GM19035 (cell line): ENCODE measurements around the gene CCDC71L.

Experiments used
- ATAC-seq: cut with Tn5 transposase; IDR thresholded peaks from one replicate; pipeline ENCODE4 v1.9.1; 2021; ENCODE audit not compliant: unreplicated experiment

CCDC71L gene

DNA sequence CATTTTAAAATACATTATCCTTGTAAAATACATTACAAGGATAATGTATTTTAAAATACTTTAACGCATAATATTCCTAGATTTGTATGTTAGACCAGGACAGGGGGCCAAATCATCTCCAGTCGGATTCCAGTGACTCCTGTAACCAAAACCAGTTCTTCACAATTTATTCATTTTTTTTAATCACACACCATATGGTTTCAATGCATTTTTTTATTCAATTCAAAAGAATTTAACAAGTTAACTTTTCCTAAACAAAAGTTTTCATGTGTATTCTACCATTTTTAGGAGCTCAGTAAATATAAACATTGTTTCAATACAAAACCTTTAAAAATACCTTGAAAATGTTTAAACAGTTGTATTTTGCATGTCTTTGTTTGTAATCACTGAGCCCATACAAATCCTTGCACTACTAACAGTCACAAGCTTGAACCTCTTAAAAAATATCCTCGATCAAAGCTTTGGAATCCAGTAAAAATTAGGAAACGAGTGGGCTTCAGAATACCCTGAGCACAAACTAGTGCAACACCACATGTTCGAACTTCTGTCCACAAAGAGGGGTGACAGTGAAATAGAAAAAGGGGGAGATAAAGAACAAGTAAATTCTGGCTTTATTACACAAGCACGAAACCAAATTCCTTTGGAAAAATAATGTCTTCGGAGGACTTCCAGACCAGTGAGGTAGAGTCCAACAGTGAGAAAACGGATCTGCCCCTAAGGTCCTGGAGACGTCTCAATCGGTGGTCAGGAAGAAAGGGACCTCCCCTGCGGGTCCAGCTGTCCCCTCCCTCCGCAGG lies 1.6 kb downstream of the CCDC71L start:
- no peak for ATAC-seq

DNA sequence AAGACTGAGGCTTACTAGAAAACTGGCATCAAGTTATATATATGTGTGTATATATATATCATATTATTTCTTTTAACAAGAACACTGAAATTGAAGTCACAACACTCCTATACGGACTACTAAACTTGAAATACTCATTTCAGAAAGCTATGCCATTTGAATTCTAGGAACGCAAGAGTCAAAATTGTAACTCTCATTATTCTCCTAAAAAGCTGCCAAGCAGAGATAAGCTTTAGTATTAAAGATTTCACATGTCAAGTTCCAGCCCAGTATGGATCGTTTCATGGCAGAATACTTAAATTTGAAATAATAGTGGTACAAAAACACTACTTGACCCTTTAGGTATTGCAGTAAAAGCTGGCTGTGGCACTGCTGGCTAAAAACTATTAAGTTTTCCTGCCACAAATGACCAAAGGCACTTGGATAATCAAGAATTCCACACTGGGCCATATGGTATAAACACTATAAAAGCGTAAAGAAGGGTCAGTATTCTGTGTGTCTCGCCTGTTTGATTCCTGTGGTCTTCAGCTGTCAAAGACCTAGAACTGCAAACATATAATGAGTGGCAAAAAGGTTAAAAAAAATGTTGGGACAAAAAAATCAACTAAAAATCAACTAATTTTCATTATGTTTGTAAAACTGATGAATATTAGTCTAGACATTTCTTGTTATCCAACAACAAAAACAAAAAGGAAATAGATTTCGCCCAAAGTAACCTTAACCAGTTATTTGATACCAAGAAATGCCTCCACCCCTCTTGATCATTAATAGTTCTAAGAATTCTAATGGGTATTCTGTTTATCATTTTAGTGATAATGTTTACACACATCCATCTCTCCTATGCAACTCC lies 2.4 kb downstream of the CCDC71L start:
- no peak for ATAC-seq

DNA sequence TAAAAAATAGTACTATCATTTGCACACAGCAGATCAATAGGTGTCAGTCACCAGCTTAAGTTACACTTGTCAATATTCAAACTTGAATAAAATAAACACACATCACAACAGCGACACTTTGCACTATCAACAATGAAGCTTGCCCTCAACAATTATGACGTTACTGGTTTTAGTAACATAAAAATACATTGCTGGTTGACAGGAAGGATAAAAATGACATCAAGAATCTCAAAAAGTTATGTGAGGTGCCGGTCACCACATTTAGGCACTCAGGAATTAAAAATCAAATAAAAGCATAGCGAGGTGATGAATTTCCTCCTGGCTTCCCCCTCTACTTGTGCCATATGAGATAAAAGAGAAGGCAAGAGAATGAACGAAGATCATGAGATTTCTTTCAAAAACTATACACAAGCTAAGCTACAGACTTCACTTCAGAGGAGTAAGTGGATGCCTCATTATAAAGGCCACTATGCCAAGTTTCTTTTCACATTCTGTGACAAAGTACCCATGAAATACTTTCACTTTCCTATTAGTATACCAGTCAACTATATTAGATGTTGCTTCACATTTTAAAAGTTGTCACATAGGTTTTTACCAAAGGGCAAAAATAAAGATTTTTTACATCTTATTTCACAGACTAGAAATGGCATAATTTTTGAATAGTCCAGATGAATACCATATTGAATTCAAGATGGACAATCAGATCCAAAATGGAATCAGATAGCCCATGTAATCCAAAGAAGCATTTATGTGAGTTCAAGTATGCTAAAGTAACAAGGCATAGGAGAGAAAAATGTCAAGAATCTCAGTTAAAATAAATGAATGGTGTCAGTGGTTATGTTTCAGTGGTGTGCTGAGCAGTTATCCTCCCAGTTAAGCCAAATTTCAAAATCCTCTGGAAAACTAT lies 3.6 kb downstream of the CCDC71L start:
- no peak for ATAC-seq

DNA sequence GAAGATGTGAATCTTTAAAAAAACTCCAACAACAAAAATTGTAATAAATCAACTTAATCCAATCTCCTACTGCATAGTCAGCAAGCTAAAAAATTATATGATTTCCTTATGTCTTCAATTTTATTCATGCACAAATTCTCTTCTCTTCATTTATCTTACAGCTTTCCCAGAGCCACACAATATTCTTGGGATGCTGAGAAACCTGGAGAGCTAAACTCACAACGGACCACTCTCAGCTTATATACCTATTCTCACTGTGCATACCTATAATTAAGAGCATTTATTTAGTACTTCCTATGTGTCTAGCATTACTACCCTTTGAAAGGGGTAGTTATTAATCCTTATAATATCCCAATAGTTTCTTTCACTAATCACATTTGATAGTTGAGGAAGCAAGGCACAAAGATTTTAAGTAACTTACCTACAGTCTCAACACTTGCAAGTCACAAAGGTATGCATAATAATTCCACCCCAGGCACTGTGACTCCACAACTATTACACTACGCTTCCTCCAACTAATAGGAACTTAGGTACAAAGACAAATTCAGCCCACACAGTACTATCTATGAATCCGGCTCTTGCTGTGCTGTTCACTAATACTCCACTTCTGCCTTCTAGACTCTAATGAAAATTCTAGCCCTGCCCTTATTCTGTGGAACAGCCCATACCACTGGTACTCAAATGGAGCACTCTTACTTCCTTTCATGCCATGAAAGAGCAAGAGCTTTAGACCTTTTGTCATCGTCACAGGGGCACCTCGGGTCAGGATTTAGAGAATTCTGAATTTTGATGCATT lies 5.1 kb downstream of the CCDC71L start:
- no peak for ATAC-seq

DNA sequence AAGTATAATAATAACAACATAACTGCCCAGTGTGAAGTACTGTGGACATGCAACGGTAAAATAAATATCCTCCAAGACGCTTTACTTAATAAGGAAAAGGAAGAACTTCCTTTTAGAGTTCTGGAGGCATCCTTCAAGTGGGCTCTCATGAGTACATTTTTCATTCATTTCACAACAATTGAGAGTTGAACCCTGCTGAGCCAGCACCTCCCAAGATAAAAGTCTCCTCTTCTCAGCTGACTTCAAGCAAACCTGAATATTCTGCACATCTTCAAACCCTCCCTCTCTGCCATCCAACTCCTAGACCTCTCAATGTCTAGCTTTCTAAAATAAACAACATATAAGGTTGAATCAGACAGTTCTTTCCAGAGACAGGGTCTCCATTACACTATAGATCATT lies 7.5 kb downstream of the CCDC71L start:
- no peak for ATAC-seq

DNA sequence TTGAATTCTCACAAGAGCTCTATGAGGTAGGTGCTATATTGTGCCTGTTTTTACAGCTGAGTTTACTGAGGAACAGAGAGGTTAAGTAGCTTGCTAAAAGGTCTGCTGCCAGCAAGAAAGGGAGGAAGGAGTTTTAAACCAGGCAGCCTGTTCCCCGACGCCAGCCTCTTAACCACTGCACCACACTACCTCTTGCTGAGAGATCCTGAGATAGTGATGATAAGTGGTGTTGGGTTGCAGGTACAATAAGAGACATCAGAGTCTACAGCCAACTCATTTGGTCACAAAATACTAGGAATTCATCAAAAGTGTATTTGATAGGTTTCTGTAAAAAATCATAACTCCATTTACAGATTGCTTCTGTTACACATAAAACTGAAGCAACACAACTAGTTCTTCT lies 8.0 kb downstream of the CCDC71L start:
- ATAC-seq = no peak

DNA sequence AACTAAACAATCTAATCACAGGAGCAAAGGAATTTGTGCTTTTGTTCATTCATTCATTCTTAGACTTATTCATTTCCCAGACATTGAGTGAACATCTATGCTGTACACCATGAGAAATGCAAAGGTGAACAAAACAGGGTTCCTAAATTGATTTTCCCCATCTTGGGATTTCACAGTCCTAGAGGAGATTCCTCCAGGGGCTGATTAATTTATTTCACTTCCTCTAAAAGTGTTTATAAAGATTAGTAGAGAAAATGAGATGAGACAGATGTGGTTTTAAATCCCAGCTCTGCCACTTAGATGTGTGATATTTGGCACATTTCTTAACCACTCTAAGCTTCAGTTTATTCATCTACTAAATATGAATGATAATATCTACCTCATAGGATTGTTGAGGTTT lies 8.9 kb downstream of the CCDC71L start:
- ATAC-seq = no peak

DNA sequence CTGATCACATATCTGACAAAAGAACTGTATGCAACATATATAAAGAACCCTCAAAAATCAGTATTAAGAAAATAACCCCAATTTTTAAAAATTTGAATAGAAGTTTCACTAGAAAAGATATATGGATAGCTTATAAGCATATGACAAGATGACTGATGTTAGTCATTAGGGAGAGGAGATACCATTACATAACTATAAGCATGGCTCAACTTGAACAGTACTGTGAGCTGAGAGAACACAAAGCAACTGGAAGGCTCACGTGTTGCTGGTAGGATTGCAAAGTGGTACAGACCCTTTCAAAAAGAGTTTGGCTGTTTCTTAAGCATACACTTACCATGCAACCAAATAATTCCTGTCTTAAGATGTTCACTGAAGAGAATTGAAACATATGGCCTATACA lies 14.7 kb downstream of the CCDC71L start:
- no peak for ATAC-seq

DNA sequence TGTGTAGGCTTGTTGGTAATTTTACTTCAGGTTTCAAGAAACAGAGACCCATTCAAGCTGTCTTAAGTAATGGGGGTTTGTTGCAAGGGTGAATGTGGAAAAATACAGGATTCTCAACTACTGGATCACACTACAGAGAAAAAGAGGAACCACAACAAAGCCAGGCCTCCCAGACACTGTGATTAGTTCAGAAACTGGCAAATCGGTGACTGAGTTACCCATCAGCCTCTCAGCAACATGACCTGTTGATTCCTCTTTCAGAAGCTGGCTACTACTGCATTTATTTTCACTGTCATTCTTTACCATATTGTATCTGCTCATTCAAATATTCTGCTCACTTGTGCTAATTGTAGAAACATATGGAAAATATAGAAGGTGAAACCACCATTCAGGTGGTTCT lies 16.0 kb downstream of the CCDC71L start:
- ATAC-seq = no peak

DNA sequence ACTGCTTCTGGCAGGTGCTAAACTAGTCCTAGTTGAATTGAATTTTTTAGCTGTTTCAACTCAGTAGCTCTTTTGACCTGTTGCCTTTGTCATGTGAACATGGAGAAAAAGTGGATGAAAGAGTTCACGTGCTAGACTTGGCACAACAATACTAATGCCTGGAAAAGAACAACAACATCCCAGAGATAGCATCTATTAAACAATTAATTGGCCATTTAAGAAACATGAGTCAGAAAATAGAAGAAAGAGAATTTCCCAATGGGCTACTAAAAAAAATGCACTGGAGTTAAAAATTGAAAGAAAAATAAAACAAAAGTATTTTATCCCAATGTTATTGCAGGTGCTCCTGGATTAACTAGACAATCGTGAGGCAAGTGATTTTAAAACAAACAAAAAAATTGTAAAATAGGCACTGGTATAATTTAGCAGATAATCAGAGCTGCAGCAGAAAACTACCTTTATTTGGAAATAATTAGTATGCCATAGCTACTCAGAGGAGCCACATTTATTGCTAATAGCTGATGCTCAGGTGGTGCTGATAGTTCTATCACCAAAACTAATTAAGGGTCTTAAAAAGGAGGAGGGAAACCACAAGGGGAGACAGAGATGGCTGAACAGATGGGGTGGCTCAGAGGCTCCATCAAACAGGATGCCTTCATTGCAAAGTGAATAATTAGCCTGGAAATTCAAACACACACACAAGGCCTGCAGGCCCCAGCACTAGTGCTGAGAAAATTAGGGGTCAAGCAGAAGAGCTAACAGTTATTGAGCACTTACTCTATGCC lies 17.6 kb downstream of the CCDC71L start:
- ATAC-seq = no peak

DNA sequence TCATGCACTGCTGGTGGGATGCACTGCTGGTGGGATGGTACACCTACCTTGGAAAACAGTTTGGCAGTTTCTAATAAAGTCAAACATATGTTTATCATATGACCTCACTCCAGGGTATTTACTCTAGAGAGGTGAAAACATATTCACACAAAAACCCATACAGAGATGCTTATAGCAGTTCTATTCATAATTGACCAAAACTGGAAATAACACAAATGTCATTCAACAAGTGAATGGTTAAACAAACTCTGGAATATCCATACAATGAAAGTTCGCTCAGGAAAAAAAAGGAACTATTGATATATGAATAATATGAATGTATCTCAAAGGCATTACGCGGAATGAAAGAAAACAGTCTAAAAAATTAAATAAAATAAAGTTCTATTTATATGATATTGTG lies 19.5 kb downstream of the CCDC71L start:
- no peak for ATAC-seq

DNA sequence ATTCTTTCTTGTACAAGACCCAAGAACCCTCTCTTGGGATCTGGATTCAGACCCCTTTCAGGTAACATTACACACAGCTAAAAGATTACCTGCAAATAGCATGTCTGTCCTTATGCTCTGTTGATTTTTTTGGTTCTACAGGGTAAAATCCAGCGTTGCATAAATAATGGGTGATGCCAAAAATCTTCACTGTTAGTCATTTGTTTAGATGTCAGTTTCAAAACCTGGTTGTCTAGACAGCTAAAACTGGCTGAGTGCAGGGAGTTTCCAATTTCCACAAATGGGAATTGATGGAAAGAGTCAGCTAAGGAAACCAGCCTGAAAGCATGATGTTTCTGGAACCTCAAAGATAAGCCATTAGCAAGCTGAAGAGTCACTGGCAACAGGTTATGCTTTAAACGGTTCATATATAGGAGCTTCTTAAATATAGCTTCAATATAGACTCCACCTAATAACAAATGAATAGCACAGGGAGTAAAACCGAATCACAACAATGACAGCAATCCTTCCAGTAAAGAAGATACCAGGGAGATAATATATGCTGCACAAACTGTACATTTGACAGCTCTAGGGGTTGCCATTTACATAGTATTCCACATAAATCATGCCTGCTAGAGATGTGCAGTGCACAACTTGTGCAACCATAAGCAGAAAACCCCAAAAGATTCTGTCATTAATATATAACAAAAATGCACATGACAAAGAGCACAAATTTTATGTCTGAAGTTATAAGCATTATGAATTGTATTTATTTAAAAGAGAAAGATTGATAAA lies 20.4 kb downstream of the CCDC71L start:
- ATAC-seq = no peak

DNA sequence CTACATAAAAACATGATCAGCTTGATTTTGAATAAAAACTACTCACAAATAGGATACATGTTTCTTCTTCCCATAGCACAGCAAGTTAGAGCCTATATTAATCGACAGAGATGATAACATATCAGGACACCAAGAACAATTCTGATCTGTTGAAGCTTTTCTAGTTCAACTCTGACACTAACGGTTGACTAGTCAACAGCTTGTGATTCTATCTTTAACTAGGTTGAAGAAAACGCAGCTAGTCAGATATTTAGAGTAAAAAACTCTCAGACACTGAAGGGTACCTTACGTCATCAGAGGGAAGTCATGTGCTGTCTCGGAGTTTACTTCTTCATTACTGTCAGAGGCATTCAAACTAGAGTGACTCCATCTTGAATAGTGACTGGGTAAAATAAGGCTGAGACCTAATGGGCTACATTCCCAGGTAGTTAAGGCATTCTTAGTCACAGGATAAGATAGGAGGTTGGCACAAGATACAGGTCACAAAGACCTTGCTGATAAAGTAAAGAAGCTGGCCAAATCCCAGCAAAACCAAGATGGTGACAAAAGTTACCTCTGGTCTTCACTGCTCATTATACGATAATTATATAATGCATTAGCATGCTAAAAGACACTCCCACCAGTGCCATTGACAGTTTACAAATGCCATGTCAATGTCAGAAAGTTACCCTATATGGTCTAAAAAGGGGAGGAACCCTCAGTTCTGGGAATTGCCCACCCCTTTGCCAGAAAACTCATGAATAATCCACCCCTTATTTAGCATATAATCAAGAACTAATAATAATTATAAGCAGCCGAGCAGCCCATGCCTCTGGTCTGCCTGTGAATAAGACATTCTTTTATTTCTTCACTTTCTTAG lies 21.3 kb downstream of the CCDC71L start:
- no peak for ATAC-seq

DNA sequence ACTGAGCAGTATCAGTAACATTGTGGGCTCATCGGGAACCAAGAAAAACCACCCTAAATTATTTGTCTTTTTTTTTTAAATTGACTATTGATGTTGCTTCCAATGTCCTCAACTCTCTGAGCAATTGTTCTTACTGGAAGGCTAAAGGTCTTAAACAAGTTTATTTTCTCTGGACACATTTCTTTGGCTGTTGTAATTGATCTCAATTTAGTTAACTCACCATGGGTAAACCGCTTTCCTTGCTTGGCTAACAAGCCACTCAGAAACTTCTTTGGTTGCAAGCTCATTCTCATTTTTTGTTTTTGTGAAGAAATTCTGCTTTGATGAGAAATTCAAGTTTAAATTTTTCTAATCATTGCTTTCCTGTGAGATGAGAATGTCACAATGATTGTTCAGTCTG lies 25.5 kb downstream of the CCDC71L start:
- no peak for ATAC-seq

DNA sequence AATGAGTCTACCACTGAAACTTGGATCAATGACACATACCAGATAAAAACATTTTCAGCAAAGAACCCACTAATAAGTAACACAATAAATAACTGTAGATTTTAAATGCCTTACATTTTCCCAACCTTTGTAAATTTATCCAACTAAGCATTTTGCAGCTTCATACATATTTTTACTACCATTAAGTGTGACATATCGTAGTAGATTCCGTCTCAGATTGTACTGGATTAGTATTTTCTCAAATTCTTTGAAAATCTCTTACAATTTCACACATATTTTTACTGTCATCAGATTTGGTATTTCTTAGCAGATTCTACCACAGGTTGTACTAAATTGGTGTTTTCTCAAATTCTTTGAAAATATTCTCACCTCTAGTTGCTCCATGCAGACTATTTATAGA lies 26.0 kb downstream of the CCDC71L start:
- ATAC-seq = no peak

DNA sequence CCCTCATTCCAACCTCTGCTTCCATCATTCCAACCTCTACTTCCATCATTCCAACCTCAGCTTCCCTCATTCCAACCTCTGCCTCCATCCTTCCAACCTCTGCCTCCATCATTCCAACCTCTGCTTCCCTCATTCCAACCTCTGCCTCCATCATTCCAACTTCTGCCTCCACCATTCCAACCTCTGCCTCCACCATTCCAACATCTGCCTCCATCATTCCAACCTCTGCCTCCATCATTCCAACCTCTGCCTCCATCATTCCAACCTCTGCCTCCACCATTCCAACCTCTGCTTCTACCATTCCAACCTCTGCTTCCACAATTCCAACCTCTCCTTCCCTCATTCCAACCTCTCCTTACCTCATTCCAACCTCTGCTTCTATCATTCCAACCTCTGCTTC lies 30.3 kb downstream of the CCDC71L start:
- ATAC-seq = no peak

DNA sequence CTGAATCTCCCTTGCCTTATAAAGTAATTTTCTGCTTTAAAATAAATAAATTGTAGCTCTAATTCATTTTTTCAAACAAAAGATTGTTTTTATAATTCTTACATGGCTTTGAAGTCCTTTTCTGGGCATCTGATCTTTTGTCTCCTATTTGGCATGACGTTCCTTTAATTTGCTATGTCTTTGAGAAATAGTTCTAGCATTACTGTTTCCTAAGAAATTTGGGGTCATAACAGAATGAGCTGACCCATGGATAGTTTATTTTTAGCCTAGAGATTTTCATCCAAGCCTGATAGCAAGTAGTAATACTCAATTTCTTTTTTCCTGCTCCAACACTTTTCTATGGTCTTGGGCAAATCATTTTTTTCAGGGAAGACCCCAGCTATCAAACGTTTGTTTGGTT lies 31.4 kb downstream of the CCDC71L start:
- no peak for ATAC-seq
